Measurements from ENCODE around the gene LTK. TPM values are rescaled to one million over a fixed set of nuclear protein-coding genes. Genes with fewer than 3 reads are reported as not detected.

The LTK gene
- total and polyA plus RNA-seq, 2 donors from 2014 or later, result 0.91 to 6.7 TPM

DNA sequence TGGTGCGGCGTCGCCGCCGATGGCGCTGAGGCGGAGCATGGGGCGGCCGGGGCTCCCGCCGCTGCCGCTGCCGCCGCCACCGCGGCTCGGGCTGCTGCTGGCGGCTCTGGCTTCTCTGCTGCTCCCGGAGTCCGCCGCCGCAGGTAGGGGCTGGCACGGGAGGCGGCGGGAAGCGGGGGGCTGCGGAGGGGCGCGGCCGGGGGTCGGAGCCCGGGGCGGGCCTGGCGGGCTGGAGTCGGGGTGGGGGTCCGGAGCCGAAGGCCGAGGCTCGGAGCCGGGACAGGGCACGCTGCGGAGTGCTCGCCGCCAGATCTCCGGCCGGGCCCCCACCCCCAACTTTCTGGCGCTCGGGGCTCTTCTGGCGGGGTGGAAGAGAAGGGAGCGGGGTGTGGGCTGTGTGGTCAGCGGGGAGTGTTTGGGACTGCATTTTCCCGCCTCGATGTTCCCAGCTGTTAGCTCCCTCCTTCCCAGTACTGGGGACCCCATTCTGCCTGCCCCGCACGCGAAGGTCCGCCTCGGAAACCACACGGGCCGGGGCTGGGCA, 45.7 kb upstream of the LTK start:
- intact Hi-C loops (cut with DNase I), result no loop called here
- Histone ChIP-seq H3K36me3 (ENCODE audit: control insufficient read depth in 2 of 3, insufficient read depth in 3 of 3, low read length in 3 of 3) (no peaks in the 10 kb centered on the region), H3K9me3 (ENCODE audit: control insufficient read depth in 2 of 3, insufficient read depth in 1 of 3, low read length in 3 of 3) (no peaks in the 10 kb centered on the region), H3K4me3 (ENCODE audit: low read length in 3 of 3) (peak overlapping the region; percentile 45 to 62 (median 62)), H3K9ac (ENCODE audit: low read length in 3 of 3) (peak overlapping the region in 1 of 3 donors; percentile 42), H3K27ac (ENCODE audit: low read depth in 2 of 2, low read length in 2 of 2) (no peak overlapping the region), H3K4me1 (ENCODE audit: control insufficient read depth in 2 of 3, insufficient read depth in 2 of 3, low read depth in 1 of 3, low read length in 3 of 3) (peaks cover 0 to 14% (median 0%) of the 10 kb centered on the region in 3 donors), H3K27me3 (ENCODE audit: control insufficient read depth, insufficient read depth, low read length) (no peaks in the 10 kb centered on the region)
- DNase-seq (peak in 2 of 5 donors; percentile 30 to 77), FAIRE-seq (no peak)
- TF ChIP-seq, protein P1, sequence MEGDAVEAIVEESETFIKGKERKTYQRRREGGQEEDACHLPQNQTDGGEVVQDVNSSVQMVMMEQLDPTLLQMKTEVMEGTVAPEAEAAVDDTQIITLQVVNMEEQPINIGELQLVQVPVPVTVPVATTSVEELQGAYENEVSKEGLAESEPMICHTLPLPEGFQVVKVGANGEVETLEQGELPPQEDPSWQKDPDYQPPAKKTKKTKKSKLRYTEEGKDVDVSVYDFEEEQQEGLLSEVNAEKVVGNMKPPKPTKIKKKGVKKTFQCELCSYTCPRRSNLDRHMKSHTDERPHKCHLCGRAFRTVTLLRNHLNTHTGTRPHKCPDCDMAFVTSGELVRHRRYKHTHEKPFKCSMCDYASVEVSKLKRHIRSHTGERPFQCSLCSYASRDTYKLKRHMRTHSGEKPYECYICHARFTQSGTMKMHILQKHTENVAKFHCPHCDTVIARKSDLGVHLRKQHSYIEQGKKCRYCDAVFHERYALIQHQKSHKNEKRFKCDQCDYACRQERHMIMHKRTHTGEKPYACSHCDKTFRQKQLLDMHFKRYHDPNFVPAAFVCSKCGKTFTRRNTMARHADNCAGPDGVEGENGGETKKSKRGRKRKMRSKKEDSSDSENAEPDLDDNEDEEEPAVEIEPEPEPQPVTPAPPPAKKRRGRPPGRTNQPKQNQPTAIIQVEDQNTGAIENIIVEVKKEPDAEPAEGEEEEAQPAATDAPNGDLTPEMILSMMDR (IDR thresholded peaks at IDR 0.05; ENCODE audit: borderline replicate concordance, extremely low read depth, insufficient read depth), result no peak

DNA sequence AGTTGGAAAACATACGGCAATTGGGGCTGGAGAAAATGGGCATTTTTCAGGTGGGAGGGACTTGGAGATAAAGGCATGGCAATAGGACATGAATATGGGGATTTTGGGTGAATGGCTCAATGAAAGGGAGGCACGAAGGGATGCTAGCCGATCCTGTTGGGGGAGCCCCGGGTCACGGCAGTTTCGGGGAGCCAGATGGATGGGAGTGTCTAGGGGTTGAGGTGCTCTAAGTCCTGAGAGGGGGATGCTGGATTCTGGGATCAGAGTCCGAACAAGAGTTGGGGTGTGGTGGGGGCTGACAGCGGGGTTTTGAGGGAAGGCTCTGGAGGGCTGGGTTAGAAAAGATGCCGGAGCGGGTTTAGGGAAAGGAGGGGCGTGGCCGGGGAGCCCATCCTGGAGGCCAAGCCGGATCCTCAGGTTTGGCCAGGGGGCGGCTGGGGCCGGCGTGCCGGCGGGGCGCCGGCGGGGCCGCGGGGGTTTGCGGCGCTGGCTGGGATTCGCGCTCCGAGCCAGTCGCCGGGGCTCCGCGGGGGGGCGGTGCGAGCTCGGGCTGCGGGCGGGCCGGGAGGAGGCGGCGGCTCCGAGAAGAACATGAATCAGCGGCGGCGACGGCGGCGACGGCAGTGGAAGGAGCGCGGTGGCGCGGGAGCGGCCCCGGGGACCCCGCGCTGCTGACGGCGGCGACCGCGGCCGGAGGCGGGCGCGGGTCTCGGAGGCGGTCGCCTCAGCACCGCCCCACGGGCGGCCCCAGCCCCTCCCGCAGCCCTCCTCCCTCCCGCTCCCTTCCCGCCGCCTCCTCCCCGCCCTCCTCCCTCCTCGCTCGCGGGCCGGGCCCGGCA, 45.0 kb upstream of the LTK start, which contains the start of gene TYRO3:
TYRO3 (plus strand) TSS at position 813 of the 839 bp plus-strand sequence. CDS start 46 bp downstream, outside the sequence.
- Histone ChIP-seq H3K27me3 (ENCODE audit: control insufficient read depth, insufficient read depth, low read length) (no peaks in the 10 kb centered on the region), H3K9me3 (ENCODE audit: control insufficient read depth in 2 of 3, insufficient read depth in 1 of 3, low read length in 3 of 3) (no peaks in the 10 kb centered on the region), H3K36me3 (ENCODE audit: control insufficient read depth in 2 of 3, insufficient read depth in 3 of 3, low read length in 3 of 3) (no peaks in the 10 kb centered on the region), H3K4me3 (ENCODE audit: low read length in 3 of 3) (peak within 1 kb of the TSS; percentile 48 to 62 (median 62)), H3K9ac (ENCODE audit: low read length in 3 of 3) (peak within 1 kb of the TSS in 1 of 3 donors; percentile 42), H3K27ac (ENCODE audit: low read depth in 2 of 2, low read length in 2 of 2) (no peak within 1 kb of the TSS), H3K4me1 (ENCODE audit: control insufficient read depth in 2 of 3, insufficient read depth in 2 of 3, low read depth in 1 of 3, low read length in 3 of 3) (peaks cover 0 to 12% (median 0%) of the 10 kb centered on the region in 3 donors)
- TF ChIP-seq, protein P1 (IDR thresholded peaks at IDR 0.05; ENCODE audit: borderline replicate concordance, extremely low read depth, insufficient read depth), result no peak
- intact Hi-C loops (cut with DNase I), result no loop called here
- FAIRE-seq (no peak), DNase-seq (peak; percentile 68 to 84 (median 78))

DNA sequence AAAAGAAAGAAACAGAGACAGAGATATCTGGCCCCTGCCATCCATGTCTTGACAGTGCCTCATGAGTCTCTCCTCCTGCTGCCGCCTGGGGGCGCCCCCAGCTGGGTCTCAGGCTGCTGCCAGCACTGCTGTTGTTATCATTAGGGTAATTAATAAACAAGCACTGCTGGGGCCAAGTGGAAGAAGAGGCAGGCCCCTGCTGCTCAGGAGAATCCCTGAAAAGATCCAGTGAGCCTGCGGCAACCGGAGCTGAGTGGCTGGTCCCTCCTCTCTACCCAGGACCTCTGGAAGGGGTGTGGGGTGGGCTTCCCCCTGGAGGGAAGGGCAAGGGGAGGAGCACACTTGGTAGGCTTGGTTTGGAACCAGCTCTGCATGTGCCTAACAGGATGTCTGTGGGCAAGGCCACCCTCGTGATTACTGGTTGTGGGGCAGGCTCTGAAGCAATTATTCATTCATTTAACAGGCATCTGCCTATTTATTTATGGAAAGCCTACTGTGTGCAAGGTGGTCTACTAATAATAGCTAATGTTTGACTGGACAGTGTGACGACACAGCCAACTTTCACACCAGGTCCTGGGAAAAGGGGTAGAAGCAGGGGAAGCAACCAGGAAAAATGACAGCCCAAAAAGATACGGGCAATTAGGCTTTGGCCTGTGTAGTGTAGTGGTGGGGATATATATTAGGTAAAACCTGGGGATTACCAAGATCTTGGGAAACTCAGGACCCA, 44.2 kb upstream of the LTK start:
- H3K4me1 ChIP-seq (ENCODE audit: control insufficient read depth in 2 of 3, insufficient read depth in 2 of 3, low read depth in 1 of 3, low read length in 3 of 3), result peaks cover 0 to 12% (median 0%) of the 10 kb centered on the region in 3 donors
- H3K4me3 ChIP-seq (ENCODE audit: low read length in 3 of 3), result peak overlapping the region in 2 of 3 donors; percentile 21 to 39
- H3K36me3 ChIP-seq (ENCODE audit: control insufficient read depth in 2 of 3, insufficient read depth in 3 of 3, low read length in 3 of 3), result no peaks in the 10 kb centered on the region
- DNase-seq, result peak; percentile 81 to 89 (median 87)
- H3K9me3 ChIP-seq (ENCODE audit: control insufficient read depth in 2 of 3, insufficient read depth in 1 of 3, low read length in 3 of 3), result no peaks in the 10 kb centered on the region
- intact Hi-C loops (cut with DNase I), result no loop called here
- H3K9ac ChIP-seq (ENCODE audit: low read length in 3 of 3), result no peak overlapping the region
- H3K27me3 ChIP-seq (ENCODE audit: control insufficient read depth, insufficient read depth, low read length), result no peaks in the 10 kb centered on the region
- TF ChIP-seq, protein P1 (IDR thresholded peaks at IDR 0.05; ENCODE audit: borderline replicate concordance, extremely low read depth, insufficient read depth), result peak; percentile 67
- no peak overlapping the region for H3K27ac ChIP-seq (ENCODE audit: low read depth in 2 of 2, low read length in 2 of 2)
- no peak for FAIRE-seq

All from kidney (tissue), 14 donors.